Measurements from ENCODE around the gene ATP5PD.
"Not testable (repeated sequence)": the region's sequence is repeated elsewhere in the genome, so short reads cannot be mapped to it uniquely, and the experiment has no call there.

ATP5PD gene

DNA sequence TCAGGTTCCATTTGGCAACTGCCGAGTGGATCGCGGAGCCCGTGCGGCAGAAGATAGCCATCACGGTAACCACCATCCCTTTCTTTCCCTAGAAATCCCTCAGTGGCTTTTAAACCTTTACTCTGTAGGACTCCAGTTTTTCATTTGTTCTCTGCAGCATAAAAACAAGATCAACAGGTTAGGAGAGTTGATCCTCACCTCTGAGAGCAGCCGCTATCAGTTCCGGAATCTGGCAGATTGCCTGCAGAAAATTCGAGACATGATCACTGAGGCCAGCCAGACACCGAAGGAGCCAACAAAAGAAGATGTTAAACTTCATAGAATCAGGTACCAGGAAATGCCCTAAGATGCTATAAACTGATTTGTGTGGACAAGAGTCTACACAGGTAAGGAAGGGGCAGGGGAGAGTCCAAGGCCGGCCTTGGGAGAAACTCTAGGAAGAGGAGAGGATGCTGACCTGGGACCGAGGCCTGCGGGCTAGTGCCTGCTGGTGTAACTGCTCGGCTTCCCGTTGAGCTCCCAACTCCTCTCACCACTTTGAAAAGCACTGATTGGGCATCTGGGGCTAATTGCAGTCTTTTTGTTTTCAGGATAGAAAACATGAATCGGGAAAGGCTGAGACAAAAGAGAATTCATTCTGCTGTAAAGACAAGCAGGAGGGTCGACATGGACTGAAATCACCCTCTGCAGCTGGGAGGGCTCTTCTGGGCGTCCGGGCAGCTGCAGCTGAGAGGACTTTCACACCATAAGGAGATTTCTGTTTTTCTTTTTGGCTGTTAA is 26.2 kb downstream of the ATP5PD start:
- no peak for DNase-seq (ENCODE audit: low spot score)

DNA sequence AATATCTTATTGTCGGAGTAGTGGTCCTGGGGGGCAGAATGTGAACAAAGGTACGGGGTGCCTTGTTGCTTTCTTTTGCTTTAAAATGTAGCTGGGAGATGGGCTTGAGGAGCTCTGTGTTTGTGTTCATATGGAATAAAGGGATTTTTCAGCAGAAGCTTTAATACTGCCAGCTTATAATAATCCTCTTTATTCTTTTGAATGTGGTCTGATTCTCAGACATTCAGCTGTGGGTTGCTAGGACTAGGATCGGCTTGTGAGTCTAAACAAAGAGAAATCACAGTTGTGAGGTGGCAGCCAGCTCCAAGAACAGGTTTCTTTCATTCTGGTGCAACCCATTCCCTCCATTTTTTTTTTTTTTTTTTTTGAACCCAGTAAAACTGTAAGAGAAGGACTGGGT is 27.1 kb downstream of the ATP5PD start:
- DNase-seq (ENCODE audit: low spot score), result no peak

DNA sequence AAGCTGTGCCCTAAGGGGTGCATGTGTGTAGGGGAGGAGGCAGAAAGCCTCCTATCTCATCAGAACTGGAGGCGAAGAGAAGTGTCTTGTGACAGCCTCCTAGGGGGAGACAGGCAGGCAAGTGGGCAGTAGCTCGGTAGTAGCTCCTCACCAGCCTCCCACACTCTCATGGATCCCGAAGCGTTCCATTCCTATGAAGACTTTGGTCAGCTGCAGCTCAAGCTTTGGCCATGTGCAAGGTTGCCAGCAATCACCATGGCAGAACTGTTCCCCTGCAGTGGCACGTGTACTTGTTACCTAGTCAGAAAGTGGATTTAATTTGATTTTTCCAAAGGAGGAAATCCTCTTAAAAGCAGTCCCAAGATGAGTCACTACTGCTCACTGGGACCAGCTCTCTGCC is 27.6 kb downstream of the ATP5PD start:
- no peak for DNase-seq (ENCODE audit: low spot score)

DNA sequence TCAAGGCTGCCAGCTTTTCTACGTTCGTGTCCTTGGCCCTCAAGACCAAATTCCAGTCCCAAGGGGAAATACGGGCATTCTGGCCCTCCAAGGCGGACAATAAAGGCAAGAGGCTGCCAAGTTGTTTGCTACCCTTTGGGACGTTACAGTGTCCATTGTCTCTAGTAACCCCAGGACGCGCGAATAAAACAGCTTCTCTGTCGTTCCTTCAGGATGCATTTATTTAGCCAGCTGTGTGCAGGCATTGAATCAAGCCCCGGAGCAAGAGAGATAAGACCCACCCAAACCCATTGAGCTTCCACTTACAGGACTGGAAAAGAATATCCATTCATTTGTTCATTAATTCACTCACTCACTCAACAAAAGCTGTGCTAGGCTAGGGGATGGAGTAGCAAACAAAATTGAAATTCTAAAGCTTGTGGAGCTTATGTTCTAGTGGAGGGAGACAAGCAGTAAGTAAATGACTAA is 33.6 kb downstream of the ATP5PD start:
- DNase-seq (ENCODE audit: low spot score), result no peak

DNA sequence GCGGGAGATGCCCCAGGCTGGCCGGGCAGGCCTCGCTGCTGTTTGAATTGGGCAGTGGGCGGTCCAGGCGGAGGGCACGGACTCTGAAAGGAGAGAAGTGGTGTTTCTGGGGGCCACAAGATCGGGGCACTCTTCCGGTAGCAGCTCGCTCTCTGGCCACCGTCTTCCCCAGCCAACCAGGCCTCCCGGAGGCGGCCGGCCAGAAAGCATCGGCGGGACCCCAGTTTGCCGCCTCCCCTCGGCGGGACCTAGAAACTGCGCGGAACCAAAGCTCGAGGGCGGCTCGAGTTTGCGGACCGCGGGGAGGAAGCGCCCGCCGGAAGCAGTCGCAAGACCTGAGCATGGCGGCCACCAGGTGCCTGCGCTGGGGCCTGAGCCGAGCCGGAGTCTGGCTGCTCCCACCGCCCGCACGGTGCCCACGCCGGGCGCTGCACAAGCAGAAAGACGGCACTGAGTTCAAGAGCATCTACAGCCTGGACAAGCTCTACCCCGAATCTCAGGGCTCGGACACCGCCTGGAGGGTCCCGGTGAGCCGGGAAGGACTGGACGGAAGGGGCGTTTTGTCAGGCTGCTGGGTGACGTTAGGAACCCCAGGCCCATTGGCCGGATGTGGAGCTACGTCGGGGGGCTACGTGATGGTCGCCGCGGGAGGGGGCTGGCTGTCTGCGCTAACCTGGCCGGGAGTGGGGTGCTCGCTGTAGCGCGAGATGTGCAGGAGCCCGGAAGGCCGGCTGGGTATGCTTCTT is 34.2 kb downstream of the ATP5PD start, which contains the start of gene MRPL58:
MRPL58 (plus strand) TSS at position 325 of the 746 bp plus-strand sequence; CDS start at position 342, 17 bp downstream.
- peak; percentile 89 for DNase-seq (ENCODE audit: low spot score)

DNA sequence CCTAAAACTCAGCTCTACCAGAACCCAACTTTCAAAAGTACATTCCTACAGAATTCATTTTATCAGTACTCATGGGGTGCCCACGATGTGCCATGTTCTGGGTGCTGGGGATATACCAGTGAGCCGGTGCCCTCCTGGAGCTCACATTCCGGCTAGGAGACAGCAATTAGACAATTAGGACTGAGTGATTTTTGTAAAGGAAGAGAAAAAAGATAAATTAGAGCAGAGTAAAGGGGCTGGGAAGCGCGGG is 34.7 kb downstream of the ATP5PD start:
- DNase-seq (ENCODE audit: low spot score), result no peak

DNA sequence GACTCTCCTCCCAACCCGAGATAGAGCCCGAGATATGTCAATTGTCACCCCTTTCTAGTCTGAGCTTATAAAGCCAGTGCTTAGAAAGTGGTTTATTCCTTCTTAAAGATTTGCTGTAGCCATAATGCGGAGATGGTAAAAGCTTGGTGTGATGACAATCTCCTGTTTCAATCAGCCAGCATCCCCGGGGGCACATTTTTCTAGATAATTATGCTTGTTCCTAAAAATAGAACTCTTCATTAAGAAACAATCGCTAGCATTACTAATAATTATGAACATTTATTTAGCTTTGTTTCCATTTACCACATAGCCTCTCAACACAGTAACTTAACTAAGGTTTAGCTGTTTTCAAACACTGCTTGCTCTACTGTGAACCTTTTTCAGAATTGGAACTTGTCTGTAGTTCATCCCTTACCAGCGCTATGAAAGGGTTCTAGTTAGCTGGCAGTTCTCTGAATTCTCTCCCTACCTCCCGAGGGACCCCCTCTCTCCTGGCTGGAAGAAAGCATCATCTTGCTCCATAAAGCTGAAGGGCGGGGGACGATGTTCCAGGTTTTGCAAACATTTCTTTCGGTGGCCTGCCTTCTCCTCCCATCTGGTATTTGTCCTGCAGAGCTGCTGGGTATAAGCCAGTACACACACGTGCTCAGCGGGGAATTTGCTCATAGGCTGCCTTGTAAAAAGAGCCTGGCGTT is 35.2 kb downstream of the ATP5PD start:
- DNase-seq (ENCODE audit: low spot score), result peak; percentile 13

DNA sequence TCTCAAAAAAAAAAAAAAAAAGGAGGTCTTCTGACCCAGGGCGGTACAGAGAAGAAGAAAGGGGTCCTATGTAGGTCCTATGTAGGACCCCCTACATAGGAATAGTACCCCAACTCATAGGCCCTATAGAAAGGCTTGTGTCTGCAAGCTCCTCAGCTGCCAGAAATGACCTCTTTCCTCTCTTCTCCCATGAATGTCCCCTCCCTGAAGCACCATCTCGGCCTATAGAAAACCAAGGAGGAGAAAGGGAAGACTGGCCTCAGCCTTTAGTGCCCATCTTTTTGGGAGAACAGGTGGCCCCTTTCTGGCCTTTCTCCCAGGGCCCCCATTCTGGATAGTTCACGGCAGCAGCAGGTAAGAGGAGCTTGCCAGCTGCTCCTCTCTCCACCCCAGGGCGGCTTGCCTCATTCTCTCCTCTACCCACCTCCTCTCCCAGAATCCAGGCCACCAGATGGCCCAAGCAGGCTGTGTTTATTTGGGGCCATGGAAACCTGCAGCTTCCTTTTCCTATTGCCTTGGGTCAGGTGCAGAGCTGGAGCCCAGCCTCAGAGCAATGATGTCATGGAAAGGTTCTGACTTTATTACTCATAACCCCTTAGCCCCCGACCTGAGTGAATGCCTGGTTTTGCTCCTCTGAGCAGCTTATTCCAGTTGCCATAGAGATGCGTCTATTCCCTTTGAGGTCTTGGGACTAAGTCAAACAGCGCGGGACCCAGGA is 35.9 kb downstream of the ATP5PD start:
- no peak for DNase-seq (ENCODE audit: low spot score)

DNA sequence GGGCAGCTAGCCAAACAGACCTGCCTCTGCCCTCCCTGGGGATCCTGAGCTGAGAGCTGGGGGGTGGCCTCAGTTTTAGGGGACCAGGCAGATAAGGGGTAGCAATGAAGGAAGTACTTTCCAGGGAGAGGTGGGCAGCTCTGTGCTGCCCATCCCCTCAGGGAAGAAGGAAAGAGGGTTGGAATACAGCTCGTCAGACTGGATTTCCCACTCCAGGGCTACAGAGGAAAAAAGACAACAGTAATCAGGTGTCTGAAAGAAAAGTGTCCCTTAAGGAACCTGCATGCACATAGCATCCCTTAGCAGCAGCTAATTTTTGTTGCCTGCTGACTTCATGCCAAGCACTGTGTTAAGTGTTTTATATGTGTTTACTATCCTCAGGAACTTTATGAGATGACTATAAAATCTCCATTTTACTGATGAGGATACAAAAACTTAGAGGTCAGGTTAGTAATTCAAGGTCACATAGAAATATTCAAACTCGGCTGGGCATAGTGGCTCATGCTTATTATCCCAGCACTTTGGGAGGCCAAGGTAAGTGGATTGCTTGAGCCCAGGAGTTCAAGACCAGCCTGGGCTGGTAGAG is 37.5 kb downstream of the ATP5PD start:
- DNase-seq (ENCODE audit: low spot score), result no peak

DNA sequence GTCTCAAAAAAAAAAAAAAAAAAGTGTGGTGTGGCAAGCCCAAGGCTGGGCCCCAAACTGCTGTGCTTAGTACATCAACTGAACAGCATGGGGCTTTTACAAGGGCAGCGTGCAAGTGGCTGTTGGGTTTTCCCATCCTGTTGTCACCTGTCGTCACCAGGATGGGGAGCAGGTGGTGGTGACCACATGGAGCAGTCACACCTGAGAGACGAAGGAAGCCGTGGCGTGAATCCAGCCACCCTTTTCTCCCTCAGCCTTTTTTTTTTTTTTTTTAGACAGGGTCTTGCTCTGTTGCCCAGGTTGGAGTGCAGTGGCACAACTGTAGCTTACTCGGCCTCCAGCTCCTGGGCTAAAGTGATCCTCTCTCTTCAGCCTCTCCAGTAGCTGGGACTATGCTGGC is 38.4 kb downstream of the ATP5PD start:
- no peak for DNase-seq (ENCODE audit: low spot score)

DNA sequence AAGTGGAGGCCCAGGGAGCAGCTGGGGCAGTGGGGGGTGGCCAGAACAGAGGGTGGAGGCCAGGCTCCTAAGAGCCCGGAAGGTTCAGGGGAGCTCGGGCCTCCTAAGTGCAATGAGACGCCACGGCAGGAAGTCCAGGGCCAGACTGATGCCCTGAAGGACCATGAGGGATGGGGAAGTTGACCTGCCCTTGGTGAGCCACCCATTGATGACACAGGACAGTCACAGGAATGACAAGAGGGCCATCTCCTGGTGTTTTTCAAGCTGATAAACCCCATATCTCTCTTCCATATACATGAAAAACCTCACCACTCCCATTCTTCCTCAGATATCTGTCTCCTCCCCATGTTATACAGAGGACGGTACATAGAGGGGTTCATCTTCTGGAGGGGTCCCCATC is 40.1 kb downstream of the ATP5PD start:
- DNase-seq (ENCODE audit: low spot score), result no peak

DNA sequence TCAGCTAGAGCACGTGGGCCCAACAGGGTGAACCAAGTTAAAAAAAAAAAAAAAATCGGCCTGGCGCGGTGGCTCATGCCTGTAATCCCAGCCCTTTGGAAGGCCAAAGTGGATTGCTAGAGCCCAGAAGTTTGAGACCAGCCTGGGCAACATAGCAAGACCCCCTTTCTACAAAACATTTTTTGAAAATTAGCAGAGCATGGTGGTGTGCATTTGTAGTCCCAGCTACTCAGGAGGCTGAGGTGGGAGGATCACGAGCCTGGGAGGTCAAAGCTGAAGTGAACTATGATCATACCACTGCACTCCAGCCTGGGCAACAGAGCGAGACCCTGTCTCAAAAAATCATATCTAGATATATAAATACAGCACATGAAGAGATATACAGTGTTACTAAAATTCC is 40.7 kb downstream of the ATP5PD start:
- not testable (repeated sequence) for DNase-seq (ENCODE audit: low spot score)

DNA sequence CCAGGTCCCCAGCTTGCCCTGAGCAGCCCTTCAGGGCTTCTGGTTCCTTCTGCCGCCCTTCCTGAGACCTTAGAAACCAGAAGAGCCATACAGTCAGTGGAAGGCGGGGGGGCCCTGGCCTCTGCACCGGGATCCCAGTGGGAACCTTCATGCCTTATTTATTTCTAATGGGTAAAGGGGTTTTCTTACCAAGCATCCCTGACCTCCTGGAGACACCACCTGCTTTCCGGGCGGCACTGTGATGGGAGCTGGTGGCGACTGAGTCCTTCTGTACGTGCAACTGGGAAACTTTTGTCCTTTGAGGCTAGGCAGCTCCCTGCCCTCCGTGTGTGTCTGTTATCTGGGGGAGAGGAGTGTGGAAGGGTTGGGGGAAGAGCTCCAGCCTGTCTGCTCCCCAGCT is 41.5 kb downstream of the ATP5PD start:
- DNase-seq (ENCODE audit: low spot score), result no peak

DNA sequence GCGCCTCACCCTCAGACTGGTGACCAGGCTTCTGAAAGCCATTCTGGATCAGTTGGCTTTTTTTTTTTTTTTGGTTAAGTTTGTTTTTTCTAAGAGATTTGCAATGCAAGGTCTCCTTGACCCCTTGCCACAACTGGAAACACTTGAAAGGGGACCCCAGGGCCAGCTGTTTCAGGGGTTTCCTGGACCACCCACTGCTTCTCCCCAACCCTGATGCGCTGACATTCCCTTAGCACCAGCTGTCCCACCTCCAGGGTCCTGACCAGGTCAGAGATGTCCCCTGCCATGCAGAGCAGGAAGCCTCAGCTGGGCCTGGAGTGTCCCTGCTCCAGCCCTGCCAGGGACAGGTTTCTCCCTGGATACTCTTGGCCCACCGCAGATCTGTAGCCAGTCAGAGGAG is 42.4 kb downstream of the ATP5PD start:
- no peak for DNase-seq (ENCODE audit: low spot score)

DNA sequence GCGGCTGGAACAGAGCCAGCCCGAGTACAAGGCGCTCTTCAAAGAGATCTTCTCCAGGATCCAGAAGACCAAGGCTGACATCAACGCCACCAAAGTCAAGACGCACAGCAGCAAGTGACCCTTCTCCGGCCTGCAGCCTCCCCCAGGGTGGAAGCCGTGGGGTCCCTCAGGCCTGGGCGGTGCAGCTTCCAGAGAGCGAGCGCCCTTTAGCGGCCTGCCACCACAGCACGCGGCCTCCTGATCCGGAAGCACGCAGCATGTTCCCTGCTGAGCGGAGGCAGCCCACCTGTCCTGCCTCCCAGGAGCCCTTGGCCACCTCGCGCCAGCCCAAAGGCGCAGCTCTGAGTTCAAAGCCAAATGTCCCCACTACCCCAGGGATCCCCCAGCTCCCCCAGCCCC is 42.8 kb downstream of the ATP5PD start:
- no peak for DNase-seq (ENCODE audit: low spot score)

DNA sequence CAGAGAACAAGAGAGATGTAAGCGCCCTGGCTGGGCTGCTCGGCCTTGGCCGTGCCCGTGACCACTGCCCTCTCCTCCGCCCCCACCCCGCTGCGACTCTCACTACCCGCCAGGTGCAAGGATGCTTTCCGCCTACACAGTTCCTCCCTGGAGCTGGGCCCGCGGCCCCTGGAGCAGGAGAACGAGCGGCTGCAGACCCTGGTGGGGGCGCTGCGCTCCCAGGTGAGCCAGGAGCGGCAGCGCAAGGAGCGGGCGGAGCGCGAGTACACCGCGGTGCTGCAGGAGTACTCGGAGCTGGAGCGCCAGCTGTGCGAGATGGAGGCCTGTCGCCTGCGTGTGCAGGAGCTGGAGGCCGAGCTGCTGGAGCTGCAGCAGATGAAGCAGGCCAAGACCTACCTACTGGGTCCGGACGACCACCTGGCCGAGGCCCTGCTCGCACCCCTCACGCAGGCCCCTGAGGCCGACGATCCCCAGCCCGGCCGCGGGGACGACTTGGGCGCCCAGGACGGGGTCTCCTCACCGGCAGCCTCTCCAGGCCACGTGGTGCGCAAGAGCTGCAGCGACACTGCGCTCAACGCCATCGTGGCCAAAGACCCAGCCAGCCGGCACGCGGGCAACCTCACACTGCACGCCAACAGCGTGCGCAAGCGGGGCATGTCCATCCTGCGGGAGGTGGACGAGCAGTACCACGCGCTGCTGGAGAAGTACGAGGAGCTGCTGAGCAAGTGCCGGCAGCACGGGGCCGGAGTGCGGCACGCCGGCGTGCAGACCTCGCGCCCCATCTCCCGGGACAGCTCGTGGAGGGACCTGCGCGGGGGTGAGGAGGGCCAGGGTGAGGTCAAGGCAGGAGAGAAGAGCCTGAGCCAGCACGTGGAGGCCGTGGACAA is 43.5 kb downstream of the ATP5PD start:
- DNase-seq (ENCODE audit: low spot score), result no peak

DNA sequence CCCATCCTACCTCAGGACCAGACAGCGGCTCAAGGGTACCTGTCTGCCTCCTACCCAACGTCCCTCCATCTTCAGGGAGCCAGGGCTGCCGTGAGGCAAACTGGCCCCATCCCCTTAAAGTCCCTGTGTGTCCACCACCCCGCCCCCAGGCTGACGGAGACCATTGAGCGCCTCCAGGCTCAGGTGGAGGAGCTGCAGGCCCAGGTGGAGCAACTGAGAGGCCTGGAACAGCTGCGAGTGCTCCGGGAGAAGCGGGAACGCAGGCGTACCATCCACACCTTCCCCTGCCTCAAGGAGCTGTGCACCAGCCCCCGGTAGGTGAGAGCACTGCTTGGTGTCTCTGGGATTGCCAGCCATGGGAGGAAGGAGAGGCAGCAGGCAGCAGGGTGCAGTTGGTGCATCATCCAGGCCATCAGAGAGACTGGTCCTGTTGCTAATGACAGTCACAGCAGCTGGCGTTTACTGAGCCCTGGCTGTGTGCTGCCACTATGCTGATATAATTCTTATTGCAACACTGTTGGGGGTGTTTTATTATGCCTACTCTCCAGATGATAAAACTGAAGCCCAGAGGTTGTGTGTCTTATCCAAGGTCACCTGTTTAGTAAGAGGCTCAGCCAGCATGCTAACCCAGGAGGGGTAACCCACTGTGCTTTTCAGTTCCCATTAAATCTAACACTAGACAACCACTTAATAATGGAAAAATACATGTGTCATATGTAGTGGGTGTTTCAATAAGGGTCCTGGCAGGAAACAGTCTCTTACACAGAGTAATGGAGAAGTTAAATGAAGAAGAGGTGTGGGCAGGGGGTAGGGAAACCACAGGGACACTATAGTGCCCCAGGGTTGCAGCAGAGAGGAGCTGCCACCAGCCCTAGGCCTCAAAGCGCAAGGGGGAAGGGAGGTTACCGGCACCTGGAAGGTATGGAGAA is 44.6 kb downstream of the ATP5PD start:
- no peak for DNase-seq (ENCODE audit: low spot score)

DNA sequence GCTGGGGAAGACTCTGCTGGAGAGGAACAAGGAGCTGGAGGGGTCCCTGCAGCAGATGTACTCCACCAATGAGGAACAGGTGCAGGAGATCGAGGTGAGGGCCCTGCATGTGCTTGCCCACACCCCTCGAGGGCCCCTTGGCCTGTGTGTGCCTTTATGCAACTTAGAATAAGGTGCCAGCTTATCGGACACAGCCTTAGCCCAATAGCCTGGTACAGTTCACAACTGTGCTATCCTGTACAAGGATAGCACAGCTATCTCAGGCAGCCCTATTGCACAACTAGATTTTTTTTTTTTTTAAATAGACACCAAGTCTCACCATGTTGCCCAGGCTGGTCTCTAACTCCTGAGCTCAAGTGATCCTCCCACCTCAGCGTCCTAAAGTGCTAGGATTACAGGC is 47.2 kb downstream of the ATP5PD start:
- no peak for DNase-seq (ENCODE audit: low spot score)

DNA sequence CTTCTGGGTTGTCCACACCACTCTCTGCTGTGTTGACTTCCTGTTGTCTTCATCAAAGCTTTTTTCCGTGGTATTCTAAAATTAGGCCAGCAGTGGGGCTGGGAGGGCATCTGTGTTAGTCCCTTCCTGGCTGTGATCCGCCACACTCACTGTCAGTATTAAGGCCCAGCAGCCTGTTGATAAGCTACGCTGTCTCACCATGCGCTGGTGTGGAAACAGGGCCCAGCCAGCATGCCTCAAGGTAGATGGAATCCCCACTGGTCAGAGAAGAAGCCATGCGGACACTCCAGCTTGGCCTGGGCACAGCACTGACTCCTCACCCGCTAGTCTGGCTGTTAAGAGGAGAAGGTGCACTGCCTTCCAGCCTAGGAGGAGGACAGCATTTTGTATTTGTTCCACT is 48.0 kb downstream of the ATP5PD start:
- DNase-seq (ENCODE audit: low spot score), result no peak

DNA sequence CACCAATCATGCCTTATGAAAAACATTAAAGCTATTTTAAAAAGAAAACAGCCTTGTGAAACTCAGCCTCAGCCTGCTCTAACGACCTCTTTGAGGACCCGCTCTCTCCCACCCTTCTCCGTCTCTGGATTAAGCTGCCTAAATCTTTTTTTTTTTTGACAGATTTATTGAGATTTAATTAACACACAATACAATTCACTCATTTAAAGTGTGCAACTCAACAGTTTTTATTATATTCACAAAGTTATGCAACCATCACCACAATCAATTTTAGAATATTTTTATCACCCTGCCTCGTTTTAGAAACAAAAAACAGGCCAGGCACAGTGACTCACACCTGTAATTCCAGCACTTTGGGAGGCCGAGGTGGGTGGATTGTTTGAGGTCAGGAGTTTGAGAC is 50.9 kb downstream of the ATP5PD start:
- DNase-seq (ENCODE audit: low spot score), result no peak
